ENCODE data around the gene DLX4.

DNA sequence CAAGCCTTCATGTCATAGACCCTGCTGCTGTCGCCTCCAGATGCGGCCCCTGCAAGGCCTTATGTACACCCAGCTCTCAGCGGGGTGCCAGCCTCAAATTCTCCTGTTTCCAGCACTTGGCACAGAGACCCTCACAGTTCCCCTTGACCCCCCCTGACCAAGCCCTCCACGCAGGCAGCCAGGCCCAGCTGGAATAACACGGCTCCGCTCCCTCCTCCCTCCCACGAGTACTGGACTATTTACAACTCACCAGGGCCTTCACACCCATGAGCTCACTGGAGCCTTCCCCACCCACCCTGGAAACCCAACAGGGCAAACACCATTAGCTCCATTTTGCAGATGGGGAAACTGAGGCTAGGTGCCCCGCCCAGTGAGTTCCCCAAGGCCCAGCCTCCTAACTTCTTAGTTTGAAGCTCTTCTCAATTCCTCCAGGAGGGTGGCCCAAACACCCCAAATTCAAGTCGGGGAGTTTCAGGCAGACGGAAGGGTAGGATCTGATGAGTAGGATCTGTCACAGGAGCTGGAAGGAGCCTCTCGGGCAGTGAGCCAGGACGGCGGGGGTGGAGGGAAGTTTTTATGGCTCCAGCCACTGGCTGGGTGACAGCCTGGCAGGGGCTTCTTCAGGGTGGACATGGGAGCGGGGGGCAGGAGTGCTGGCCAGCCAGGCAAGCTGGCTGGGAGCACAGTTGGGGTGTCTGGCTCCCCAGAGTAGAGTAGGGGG, 17.5 kb upstream of the DLX4 start:
- TF ChIP-seq JUN (IDR thresholded peaks at IDR 0.05; ENCODE audit: borderline replicate concordance, insufficient read depth, insufficient read length, low read depth) (no peak), POLR2AphosphoS5 (IDR thresholded peaks at IDR 0.05; ENCODE audit: insufficient read depth, low read depth, low read length) (no peak), POLR2A (IDR thresholded peaks at IDR 0.05; ENCODE audit: low read depth, low read length) (no peak), GATA2 (IDR thresholded peaks at IDR 0.05; ENCODE audit: insufficient read depth, insufficient read length, low read depth, low read length) (no peak), MAX (IDR thresholded peaks at IDR 0.05; ENCODE audit: insufficient read depth, insufficient read length) (no peak), FOS (IDR thresholded peaks at IDR 0.05; ENCODE audit: borderline replicate concordance, insufficient read depth, low read length) (no peak), EZH2 (IDR thresholded peaks at IDR 0.05; ENCODE audit: borderline replicate concordance, low read depth, low read length, severe bottlenecking) (no peak)
- TF ChIP-seq, protein P1, sequence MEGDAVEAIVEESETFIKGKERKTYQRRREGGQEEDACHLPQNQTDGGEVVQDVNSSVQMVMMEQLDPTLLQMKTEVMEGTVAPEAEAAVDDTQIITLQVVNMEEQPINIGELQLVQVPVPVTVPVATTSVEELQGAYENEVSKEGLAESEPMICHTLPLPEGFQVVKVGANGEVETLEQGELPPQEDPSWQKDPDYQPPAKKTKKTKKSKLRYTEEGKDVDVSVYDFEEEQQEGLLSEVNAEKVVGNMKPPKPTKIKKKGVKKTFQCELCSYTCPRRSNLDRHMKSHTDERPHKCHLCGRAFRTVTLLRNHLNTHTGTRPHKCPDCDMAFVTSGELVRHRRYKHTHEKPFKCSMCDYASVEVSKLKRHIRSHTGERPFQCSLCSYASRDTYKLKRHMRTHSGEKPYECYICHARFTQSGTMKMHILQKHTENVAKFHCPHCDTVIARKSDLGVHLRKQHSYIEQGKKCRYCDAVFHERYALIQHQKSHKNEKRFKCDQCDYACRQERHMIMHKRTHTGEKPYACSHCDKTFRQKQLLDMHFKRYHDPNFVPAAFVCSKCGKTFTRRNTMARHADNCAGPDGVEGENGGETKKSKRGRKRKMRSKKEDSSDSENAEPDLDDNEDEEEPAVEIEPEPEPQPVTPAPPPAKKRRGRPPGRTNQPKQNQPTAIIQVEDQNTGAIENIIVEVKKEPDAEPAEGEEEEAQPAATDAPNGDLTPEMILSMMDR (IDR thresholded peaks at IDR 0.05; ENCODE audit: extremely low read depth in 1 of 2, insufficient read depth in 1 of 2, low read depth in 1 of 2, low read length in 2 of 2) = no peak

Data from endothelial cell of umbilical vein (primary cell).